A549 (cell line): ENCODE measurements around the gene SKIC2. TPM values are rescaled to one million over a fixed set of nuclear protein-coding genes. Genes with fewer than 3 reads are reported as not detected.
A peak's percentile ranks its signal among the peaks of the same experiment; 100 is the strongest.

Experiments used
- ATAC-seq, 2 experiments: fragments of 200-7000 bp in 1 of 2; fragments of >200 bp in 1 of 2; cut with Nextera tagmentation in 1 of 2; cut with Tn5 transposase in 1 of 2; 3 replicates each; pipeline versions ENCODE4 v1.8.0 to v1.9.1; 2018 to 2020; ENCODE audit warnings: mild to moderate bottlenecking in 1 of 2, moderate library complexity in 1 of 2
- CTCF ChIA-PET: fragments of 300-600 bp; sonication (Branson Sonifier 250); formaldehyde crosslinking; extraction: SDS; loops from one replicate; lab custom pipeline; 2021; ENCODE audit warnings: antibody characterized with exemption, inconsistent platforms; lab: Yijun Ruan, JAX
- POLR2A ChIA-PET: fragments of 350-600 bp; formaldehyde crosslinking; extraction: SDS; loops from one replicate; lab custom pipeline; 2021; ENCODE audit warnings: antibody characterized with exemption, inconsistent platforms; lab: Yijun Ruan, JAX
- DNase-seq, 2 experiments: peaks; one replicate each; pipeline versions ENCODE4 v3.0.0 to v3.0.0-alpha.2; 2011 to 2016; ENCODE audit warnings: low read depth in 1 of 2, low spot score in 1 of 2
- FAIRE-seq: peaks from 2 replicates; lab custom pipeline; 2011; peaks lifted over from hg19 to GRCh38; lab: Jason Lieb, UNC
- H3K27ac ChIP-seq, 2 experiments: fragments of >200 bp; sonication (Bioruptor Twin); formaldehyde crosslinking; 3 replicates each; pipeline ENCODE4 v1.5.1; 2016 to 2017
- H3K4me1 ChIP-seq: fragments of >200 bp; sonication (Bioruptor Twin); formaldehyde crosslinking; 3 replicates; pipeline ENCODE4 v1.6.1; 2016
- H3K4me2 ChIP-seq: fragments of >200 bp; sonication (Bioruptor Twin); formaldehyde crosslinking; 3 replicates; pipeline ENCODE4 v1.6.1; 2016
- H3K4me3 ChIP-seq: fragments of >200 bp; sonication (Bioruptor Twin); formaldehyde crosslinking; 3 replicates; pipeline ENCODE4 v1.5.1; 2016
- H3K9me3 ChIP-seq: fragments of >200 bp; sonication (Bioruptor Twin); formaldehyde crosslinking; 3 replicates; pipeline ENCODE4 v1.6.1; 2016
- CBX8 ChIP-seq: fragments of 200-600 bp; sonication (generic); IDR thresholded peaks from 2 replicates; pipeline ENCODE4 v1.6.1; 2016
- CHD2 ChIP-seq: fragments of 150-350 bp; IDR thresholded peaks from 2 replicates; pipeline ENCODE4 v1.6.1; 2014; ENCODE audit warnings: low read length; ENCODE audit not compliant: partially characterized antibody
- FOSL2 ChIP-seq, 2 experiments: fragments of 450-650 bp in 1 of 2; fragments of >200 bp in 1 of 2; sonication (Bioruptor Twin) in 1 of 2; formaldehyde crosslinking; IDR thresholded peaks; 2 replicates each; pipeline versions ENCODE4 v1.5.0 to v1.6.1; 2016 to 2020; ENCODE audit warnings: mild to moderate bottlenecking in 1 of 2, moderate library complexity in 1 of 2
- FOXS1 ChIP-seq: fragments of 250-450 bp; sonication (Bioruptor Pico); IDR thresholded peaks from 2 replicates; pipeline ENCODE4 v1.5.0; 2020; ENCODE audit warnings: mild to moderate bottlenecking, moderate library complexity
- GATA3 ChIP-seq: IDR thresholded peaks from 2 replicates; pipeline ENCODE4 v1.6.1; 2012; ENCODE audit warnings: borderline replicate concordance
- HOXA7 ChIP-seq: fragments of 250-450 bp; sonication (Bioruptor Pico); IDR thresholded peaks from 2 replicates; pipeline ENCODE4 v1.5.0; 2020; ENCODE audit warnings: mild to moderate bottlenecking, moderate library complexity
- JUN ChIP-seq, 2 experiments: fragments of >200 bp; sonication (Bioruptor Twin); formaldehyde crosslinking; IDR thresholded peaks; 2 replicates in 1 of 2; 3 replicates in 1 of 2; pipeline ENCODE4 v1.6.1; 2016 to 2017
- JUNB ChIP-seq: fragments of >200 bp; sonication (Bioruptor Twin); formaldehyde crosslinking; IDR thresholded peaks from 2 replicates; pipeline ENCODE4 v1.6.1; 2016
- KDM5A ChIP-seq: fragments of 200-600 bp; sonication (generic); IDR thresholded peaks from 2 replicates; pipeline ENCODE4 v1.6.1; 2016; ENCODE audit warnings: antibody characterized with exemption, mild to moderate bottlenecking
- MAZ ChIP-seq: fragments of 150-350 bp; IDR thresholded peaks from 2 replicates; pipeline ENCODE4 v1.6.1; 2014; ENCODE audit warnings: antibody characterized with exemption, low read depth, low read length, borderline replicate concordance
- MYC ChIP-seq: IDR thresholded peaks from 2 replicates; pipeline ENCODE4 v1.6.1; 2012; ENCODE audit warnings: mild to moderate bottlenecking, inconsistent platforms, low read length, improper control_type of control experiment, borderline replicate concordance
- NPAS2 ChIP-seq: fragments of 250-450 bp; sonication (Bioruptor Pico); IDR thresholded peaks from 2 replicates; pipeline ENCODE4 v1.8.0; 2022; ENCODE audit warnings: mild to moderate bottlenecking, moderate library complexity, borderline replicate concordance
- POLR2A ChIP-seq: IDR thresholded peaks from 2 replicates; pipeline ENCODE4 v1.6.1; 2012; ENCODE audit warnings: mild to moderate bottlenecking, low read length
- POLR2AphosphoS2 ChIP-seq: conservative IDR thresholded peaks from 2 replicates; pipeline ENCODE4 v1.6.1; 2012; ENCODE audit warnings: low read length, improper control_type of control experiment, inconsistent platforms
- RAD21 ChIP-seq, 2 experiments: fragments of >200 bp in 1 of 2; sonication (Bioruptor Twin) in 1 of 2; formaldehyde crosslinking in 1 of 2; IDR thresholded peaks in 1 of 2; conservative IDR thresholded peaks in 1 of 2; 2 replicates in 1 of 2; 3 replicates in 1 of 2; pipeline ENCODE4 v1.6.1; 2012 to 2018; ENCODE audit warnings: inconsistent platforms in 1 of 2
- RFX5 ChIP-seq: fragments of 450-650 bp; IDR thresholded peaks from 2 replicates; pipeline ENCODE4 v1.7.1; 2014; ENCODE audit warnings: antibody characterized with exemption, mild to moderate bottlenecking, moderate library complexity
- SREBF2 ChIP-seq: fragments of 450-650 bp; IDR thresholded peaks from 2 replicates; pipeline ENCODE4 v1.6.1; 2014; ENCODE audit warnings: mild to moderate bottlenecking, moderate library complexity
- ZFP36 ChIP-seq: fragments of 450-650 bp; IDR thresholded peaks from 2 replicates; pipeline ENCODE4 v1.6.1; 2014; ENCODE audit warnings: borderline replicate concordance; ENCODE audit not compliant: partially characterized antibody
- polyA plus RNA-seq, 4 experiments: library from polyadenylated mRNA; depleted of rRNA in 3 of 4; stranded (reverse); fragments of >200 nt; fragmentation: RNase III in 1 of 4; extraction: RNeasy Plus Mini Kit Qiagen cat#74134 plus additional on column Dnase treatment in 1 of 4; gene quantifications; 2 replicates in 3 of 4; 3 replicates in 1 of 4; pipeline ENCODE4 v1.2.3, GENCODE V29; 2011 to 2017
- TF ChIP-seq, protein P1 (sequence below): IDR thresholded peaks from 2 replicates; pipeline ENCODE4 v1.6.1; 2012; ENCODE audit warnings: low read depth, borderline replicate concordance
- TF ChIP-seq, protein P2 (sequence below): fragments of 200-600 bp; sonication (generic); IDR thresholded peaks from 2 replicates; pipeline ENCODE4 v1.6.1; 2016; ENCODE audit warnings: antibody characterized with exemption, mild to moderate bottlenecking, moderate library complexity
- TF ChIP-seq, protein P3 (sequence below): fragments of >200 bp; sonication (Bioruptor Twin); formaldehyde crosslinking; IDR thresholded peaks from 3 replicates; pipeline ENCODE4 v1.5.1; 2016
- TF ChIP-seq, protein P4 (sequence below): fragments of 250-450 bp; sonication (Bioruptor Pico); IDR thresholded peaks from 2 replicates; pipeline ENCODE4 v1.5.0; 2021; ENCODE audit warnings: mild to moderate bottlenecking, moderate library complexity, borderline replicate concordance

SKIC2 gene
- polyA plus RNA-seq, 2 of the 4 experiments (the other 2 are of a cell fraction) = 20.8 to 37.5 TPM

DNA sequence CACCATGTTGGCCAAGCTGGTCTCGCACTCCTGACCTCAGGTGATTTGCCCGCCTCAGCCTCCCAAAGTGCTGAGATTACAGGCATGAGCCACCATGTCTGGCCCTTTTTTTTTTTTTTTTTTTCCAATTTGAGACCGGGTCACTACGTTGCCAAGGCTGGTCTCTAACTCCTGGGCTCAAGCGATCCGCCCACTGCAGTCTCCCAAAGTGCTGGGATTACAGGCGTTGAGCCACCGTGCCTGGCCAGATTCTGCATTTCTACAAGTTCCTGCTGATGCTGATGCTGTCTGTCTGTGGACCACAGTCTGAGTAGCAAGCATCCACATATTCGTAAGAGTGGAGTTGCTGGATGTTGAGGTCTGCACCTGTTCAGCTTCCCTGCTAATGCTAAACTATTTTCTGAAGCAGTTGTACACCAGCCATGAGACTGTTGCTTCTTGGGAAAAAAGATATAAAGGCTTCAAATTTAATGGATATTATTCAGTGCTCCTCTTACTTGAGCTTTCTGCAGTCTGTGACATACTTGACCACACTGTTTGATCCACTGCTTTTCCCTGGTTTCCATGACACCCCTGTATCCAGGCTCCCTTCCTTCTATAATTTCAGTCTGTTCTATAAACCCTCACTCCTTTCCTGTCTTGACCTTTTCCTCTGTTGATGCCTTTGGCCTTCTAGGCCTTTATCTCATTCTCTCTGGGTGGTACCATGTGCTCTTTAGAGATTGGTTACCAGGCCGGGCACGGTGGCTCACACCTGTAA, 47.0 kb upstream of the SKIC2 start (continued):
- TF ChIP-seq KDM5A (no peak), POLR2AphosphoS2 (no peak), FOXS1 (no peak), SREBF2 (no peak)
- TF ChIP-seq, protein P1, sequence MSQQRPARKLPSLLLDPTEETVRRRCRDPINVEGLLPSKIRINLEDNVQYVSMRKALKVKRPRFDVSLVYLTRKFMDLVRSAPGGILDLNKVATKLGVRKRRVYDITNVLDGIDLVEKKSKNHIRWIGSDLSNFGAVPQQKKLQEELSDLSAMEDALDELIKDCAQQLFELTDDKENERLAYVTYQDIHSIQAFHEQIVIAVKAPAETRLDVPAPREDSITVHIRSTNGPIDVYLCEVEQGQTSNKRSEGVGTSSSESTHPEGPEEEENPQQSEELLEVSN = no peak
- TF ChIP-seq, all 56 proteins: peak for 0

DNA sequence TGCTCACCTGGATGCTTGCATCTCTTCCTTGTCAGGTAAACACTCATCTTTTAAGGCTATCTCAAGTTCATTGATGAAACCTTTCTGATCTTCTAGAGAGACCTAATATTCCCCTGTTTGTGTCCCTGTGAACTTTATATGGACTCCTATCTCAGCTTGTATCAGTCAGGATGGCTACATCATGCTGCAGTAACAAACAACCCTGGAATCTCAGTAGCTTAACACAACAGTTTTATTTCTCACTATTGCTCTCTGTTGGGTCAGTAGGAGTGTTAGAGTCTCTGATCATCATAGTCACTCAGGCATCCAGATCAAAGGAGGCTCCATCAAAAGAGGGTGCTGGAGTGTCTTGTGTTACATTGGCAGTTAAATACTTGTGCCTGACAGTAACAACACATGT, 43.6 kb upstream of the SKIC2 start:
- H3K4me2 ChIP-seq = no peak overlapping the region
- DNase-seq (no peak), FAIRE-seq (no peak), ATAC-seq (0 out of 6 replicates have a peak, but pooled peaks of 1 of the 2 experiments have one; percentile 34)
- ChIA-PET CTCF (interaction anchor here (0.6 kb wide), 1 partner anchor 244 kb away, joined by 3 read pairs; no protein-coding TSS in a partner anchor), POLR2A (no interaction called here)
- H3K4me3 ChIP-seq = no peak overlapping the region
- peaks cover 14% of the 10 kb centered on the region for H3K4me1 ChIP-seq
- H3K27ac ChIP-seq = no peak overlapping the region
- TF ChIP-seq JUN (IDR thresholded peaks at IDR 0.05) (no peak), MAZ (no peak), ZFP36 (no peak), RFX5 (no peak), NPAS2 (CRISPR knock-in tag) (no peak), POLR2A (no peak), HOXA7 (CRISPR knock-in tag) (no peak), RAD21 (conservative IDR thresholded peaks at IDR 0.05 in 1 of 2, IDR thresholded peaks at IDR 0.05 in 1 of 2) (no peak), JUNB (no peak), GATA3 (no peak), MYC (no peak), CBX8 (no peak), CHD2 (no peak), FOSL2 (IDR thresholded peaks at IDR 0.05) (no peak), FOSL2 (CRISPR knock-in tag; IDR thresholded peaks at IDR 0.05) (no peak)
- TF ChIP-seq, protein P2, sequence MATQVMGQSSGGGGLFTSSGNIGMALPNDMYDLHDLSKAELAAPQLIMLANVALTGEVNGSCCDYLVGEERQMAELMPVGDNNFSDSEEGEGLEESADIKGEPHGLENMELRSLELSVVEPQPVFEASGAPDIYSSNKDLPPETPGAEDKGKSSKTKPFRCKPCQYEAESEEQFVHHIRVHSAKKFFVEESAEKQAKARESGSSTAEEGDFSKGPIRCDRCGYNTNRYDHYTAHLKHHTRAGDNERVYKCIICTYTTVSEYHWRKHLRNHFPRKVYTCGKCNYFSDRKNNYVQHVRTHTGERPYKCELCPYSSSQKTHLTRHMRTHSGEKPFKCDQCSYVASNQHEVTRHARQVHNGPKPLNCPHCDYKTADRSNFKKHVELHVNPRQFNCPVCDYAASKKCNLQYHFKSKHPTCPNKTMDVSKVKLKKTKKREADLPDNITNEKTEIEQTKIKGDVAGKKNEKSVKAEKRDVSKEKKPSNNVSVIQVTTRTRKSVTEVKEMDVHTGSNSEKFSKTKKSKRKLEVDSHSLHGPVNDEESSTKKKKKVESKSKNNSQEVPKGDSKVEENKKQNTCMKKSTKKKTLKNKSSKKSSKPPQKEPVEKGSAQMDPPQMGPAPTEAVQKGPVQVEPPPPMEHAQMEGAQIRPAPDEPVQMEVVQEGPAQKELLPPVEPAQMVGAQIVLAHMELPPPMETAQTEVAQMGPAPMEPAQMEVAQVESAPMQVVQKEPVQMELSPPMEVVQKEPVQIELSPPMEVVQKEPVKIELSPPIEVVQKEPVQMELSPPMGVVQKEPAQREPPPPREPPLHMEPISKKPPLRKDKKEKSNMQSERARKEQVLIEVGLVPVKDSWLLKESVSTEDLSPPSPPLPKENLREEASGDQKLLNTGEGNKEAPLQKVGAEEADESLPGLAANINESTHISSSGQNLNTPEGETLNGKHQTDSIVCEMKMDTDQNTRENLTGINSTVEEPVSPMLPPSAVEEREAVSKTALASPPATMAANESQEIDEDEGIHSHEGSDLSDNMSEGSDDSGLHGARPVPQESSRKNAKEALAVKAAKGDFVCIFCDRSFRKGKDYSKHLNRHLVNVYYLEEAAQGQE = no peak
- TF ChIP-seq, protein P3, sequence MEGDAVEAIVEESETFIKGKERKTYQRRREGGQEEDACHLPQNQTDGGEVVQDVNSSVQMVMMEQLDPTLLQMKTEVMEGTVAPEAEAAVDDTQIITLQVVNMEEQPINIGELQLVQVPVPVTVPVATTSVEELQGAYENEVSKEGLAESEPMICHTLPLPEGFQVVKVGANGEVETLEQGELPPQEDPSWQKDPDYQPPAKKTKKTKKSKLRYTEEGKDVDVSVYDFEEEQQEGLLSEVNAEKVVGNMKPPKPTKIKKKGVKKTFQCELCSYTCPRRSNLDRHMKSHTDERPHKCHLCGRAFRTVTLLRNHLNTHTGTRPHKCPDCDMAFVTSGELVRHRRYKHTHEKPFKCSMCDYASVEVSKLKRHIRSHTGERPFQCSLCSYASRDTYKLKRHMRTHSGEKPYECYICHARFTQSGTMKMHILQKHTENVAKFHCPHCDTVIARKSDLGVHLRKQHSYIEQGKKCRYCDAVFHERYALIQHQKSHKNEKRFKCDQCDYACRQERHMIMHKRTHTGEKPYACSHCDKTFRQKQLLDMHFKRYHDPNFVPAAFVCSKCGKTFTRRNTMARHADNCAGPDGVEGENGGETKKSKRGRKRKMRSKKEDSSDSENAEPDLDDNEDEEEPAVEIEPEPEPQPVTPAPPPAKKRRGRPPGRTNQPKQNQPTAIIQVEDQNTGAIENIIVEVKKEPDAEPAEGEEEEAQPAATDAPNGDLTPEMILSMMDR = no peak
- TF ChIP-seq, protein P4, sequence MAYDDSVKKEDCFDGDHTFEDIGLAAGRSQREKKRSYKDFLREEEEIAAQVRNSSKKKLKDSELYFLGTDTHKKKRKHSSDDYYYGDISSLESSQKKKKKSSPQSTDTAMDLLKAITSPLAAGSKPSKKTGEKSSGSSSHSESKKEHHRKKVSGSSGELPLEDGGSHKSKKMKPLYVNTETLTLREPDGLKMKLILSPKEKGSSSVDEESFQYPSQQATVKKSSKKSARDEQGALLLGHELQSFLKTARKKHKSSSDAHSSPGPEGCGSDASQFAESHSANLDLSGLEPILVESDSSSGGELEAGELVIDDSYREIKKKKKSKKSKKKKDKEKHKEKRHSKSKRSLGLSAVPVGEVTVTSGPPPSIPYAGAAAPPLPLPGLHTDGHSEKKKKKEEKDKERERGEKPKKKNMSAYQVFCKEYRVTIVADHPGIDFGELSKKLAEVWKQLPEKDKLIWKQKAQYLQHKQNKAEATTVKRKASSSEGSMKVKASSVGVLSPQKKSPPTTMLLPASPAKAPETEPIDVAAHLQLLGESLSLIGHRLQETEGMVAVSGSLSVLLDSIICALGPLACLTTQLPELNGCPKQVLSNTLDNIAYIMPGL = no peak
- TF ChIP-seq, all 56 proteins: peak for 0
- H3K9me3 ChIP-seq = no peaks in the 10 kb centered on the region
